Fibroblast of lung (primary cell): ENCODE results near the gene ACKR2.

Experiments
- EZH2 ChIP-seq: IDR thresholded peaks from 2 replicates; pipeline ENCODE4 v1.5.1; 2012; ENCODE audit warnings: low read length, control low read depth, mild to moderate bottlenecking; ENCODE audit errors: missing control alignments
- TF ChIP-seq, protein P1 (sequence below), 2 donors: IDR thresholded peaks in 1 of 2; conservative IDR thresholded peaks in 1 of 2; 1 replicate in 1 of 2; 2 replicates in 1 of 2; pipeline ENCODE4 v1.5.1; 2011 to 2012; ENCODE audit warnings: low read length in 2 of 2, control low read depth in 1 of 2, inconsistent platforms in 1 of 2, low read depth in 1 of 2, mild to moderate bottlenecking in 1 of 2

DNA sequence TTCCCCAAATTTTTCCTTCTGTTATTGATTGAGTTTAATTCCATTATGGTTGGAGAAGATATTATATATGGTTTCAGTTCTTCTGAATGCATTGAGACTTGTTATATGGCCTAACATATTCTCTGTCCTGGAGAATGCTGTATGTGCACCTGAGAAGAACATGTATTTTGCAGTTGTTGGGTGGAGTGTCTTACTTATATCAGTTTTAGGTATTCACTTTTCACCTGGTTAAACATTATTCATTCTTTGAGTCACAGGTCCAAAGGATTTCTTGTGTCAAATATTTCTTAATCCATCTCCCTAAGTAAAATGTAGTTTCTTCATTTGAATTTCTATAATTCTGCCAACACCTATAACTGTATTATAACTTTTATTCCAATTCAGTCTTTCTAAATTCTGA, 17.8 kb downstream of the ACKR2 start:
- TF ChIP-seq, protein P1, sequence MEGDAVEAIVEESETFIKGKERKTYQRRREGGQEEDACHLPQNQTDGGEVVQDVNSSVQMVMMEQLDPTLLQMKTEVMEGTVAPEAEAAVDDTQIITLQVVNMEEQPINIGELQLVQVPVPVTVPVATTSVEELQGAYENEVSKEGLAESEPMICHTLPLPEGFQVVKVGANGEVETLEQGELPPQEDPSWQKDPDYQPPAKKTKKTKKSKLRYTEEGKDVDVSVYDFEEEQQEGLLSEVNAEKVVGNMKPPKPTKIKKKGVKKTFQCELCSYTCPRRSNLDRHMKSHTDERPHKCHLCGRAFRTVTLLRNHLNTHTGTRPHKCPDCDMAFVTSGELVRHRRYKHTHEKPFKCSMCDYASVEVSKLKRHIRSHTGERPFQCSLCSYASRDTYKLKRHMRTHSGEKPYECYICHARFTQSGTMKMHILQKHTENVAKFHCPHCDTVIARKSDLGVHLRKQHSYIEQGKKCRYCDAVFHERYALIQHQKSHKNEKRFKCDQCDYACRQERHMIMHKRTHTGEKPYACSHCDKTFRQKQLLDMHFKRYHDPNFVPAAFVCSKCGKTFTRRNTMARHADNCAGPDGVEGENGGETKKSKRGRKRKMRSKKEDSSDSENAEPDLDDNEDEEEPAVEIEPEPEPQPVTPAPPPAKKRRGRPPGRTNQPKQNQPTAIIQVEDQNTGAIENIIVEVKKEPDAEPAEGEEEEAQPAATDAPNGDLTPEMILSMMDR (conservative IDR thresholded peaks at IDR 0.05 in 1 of 2, IDR thresholded peaks at IDR 0.05 in 1 of 2; ENCODE audit: low read depth in 1 of 2, low read length in 2 of 2) = no peak
- TF ChIP-seq EZH2 = no peak
